H1 (cell line): ENCODE data around the gene CIAO3. TPM values are rescaled to one million over a fixed set of nuclear protein-coding genes. Genes with fewer than 3 reads are reported as not detected.

Source experiments
- EP300 ChIP-seq, 2 experiments: IDR thresholded peaks; 1 replicate in 1 of 2; 2 replicates in 1 of 2; pipeline ENCODE4 v1.6.1; 2011 to 2012; ENCODE audit warnings: low read depth in 2 of 2, low read length in 2 of 2, mild to moderate bottlenecking in 2 of 2, borderline replicate concordance in 1 of 2, inconsistent platforms in 1 of 2, moderate library complexity in 1 of 2
- RNF2 ChIP-seq: fragments of 200-900, 300-1000 bp; sonication (generic); IDR thresholded peaks from 2 replicates; pipeline ENCODE4 v1.7.1; 2016; ENCODE audit warnings: borderline replicate concordance, low read depth, mild to moderate bottlenecking, antibody characterized with exemption, low read length; ENCODE audit not compliant: poor library complexity, severe bottlenecking; ENCODE audit errors: missing control alignments
- polyA plus RNA-seq, 7 experiments: library from polyadenylated mRNA; depleted of rRNA in 3 of 7; stranded (reverse) in 5 of 7; unstranded in 2 of 7; fragments of >200 nt in 5 of 7; fragments of 200-250 nt in 2 of 7; gene quantifications; 1 replicate in 5 of 7; 2 replicates in 1 of 7; 4 replicates in 1 of 7; pipeline versions ENCODE4 v1.2.1 to v1.2.3, GENCODE V29; 2011 to 2013; ENCODE audit warnings: missing spikeins in 2 of 7, mixed read lengths in 2 of 7
- total RNA-seq: library from RNA; stranded (reverse); fragmentation: NEBNext Ultra II Directional; extraction: Animal tissue kit (Norgen Biotek cat#: 25700); gene quantifications from 2 replicates; pipeline ENCODE4 v1.2.1, GENCODE V29; 2021

The CIAO3 gene
- total and polyA plus RNA-seq, 2 of the 8 experiments (the other 6 are each of a cell fraction or from before 2014, with no cell fraction given) = 20.0 to 20.4 TPM

DNA sequence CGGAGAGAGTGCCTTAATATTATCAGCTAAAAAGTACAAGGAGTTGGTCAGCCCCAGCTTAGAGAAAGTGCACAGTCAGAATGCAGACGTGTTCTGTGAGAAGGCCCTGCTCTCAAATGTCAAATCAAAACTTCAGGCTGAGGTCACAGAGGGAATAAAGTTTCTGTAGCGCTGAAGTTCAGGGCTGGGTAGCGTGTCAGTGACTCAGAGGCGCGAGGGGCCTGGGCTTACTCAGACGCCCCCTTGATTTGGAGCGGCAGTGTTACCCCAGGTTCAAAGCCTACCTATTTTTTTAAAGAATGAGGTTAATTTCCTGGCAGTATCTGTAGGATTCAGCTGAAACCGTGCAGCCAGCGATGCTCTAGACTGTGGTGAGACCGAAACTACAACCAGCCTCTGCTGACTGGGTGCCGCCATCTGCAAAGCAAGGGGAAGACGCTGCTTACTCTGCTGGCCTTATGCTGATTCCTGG is 4.8 kb downstream of the CIAO3 start (continued):
- no peak for TF ChIP-seq RNF2
- TF ChIP-seq EP300 (IDR thresholded peaks at IDR 0.05; ENCODE audit: borderline replicate concordance in 1 of 2, low read depth in 2 of 2, low read length in 2 of 2) = no peak
